Stimulated activated CD4-positive, alpha-beta T cell treated with anti-CD3 and anti-CD28 coated beads, Interleukin-4, amount 100 ng/mL, for 48 hours (primary cell): ENCODE results near the gene VPS13D.

ENCODE experiments used
- DNase-seq, 2 donors: peaks; one replicate each; pipeline ENCODE4 v3.0.0-alpha.2; 2020; ENCODE audit warnings: low read depth in 2 of 2

Gene VPS13D

DNA sequence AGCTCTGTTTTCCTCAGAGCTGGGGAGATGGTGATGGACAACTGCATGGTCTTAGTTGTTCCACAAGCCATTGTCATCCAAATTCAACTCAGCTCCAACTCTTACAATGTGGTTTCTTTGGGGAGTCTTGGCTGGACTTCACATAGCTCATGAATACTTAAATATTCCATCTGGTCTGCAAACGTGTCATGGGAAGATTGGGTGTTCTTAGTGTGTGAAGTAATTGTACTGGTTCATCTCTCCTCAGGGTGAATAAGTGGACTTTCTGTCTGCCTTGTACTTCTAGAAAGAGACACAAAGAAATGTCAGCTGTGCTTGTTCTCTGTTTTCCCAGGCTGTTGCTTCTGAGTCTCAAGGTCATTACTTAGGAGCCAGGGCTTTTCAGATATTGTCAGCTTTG, 106.6 kb downstream of the VPS13D start:
- no peak for DNase-seq

DNA sequence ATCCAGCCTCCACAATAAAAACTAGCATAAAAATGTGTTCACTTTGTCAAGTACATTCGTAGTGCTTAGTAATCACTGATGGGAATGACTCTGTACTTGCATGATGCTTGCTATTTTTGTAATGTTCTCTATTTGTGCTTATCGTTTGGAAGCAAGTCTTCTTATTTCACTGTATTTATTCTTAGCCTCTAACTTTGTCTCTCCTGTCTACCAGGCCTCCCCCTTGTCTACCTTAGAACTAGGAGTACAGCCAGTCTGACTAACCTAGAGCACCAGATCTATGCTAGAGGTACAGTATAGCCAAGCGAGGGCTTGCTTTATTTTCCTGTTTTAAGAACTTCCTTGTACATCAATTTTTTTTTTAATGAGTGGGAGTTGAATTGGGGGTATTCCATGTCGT, 108.2 kb downstream of the VPS13D start:
- DNase-seq = no peak

DNA sequence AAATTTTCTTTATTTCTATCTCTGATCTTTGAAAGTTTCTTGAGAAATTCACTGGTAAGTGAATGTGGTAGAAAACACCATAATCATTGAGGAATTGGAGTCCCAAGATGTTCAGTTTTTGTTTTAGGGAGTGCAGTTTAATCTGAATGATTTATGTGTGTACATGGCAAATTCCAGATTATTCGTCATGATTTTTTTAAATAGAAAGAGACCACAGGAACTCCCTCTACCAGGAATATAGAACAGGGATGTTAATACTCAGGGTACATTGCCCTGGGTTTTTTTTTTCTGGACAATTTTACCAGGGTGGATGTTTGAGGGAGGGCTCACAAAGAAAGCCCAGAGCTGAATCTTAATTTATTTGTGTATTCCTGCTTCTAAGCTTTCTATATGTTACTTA, 109.0 kb downstream of the VPS13D start:
- no peak for DNase-seq

DNA sequence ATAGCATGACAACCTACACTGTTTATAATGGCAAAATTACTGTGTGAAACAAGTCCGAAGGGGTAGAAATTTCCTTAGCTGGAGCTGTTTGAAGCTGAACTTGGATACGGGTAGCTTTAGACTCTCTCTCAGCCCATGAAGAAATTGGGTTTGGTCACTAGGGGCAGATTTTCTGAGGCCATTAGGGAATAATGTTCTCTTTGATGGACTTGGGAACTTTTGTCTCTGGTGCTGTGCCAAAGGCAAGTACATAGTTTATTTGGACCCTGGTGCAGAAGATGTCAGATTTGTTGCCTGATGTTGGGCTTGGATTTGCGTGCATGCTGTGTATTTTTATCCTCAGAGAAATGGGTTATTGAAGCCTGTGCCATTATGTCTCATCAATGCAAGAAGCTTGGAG, 109.6 kb downstream of the VPS13D start:
- no peak for DNase-seq

DNA sequence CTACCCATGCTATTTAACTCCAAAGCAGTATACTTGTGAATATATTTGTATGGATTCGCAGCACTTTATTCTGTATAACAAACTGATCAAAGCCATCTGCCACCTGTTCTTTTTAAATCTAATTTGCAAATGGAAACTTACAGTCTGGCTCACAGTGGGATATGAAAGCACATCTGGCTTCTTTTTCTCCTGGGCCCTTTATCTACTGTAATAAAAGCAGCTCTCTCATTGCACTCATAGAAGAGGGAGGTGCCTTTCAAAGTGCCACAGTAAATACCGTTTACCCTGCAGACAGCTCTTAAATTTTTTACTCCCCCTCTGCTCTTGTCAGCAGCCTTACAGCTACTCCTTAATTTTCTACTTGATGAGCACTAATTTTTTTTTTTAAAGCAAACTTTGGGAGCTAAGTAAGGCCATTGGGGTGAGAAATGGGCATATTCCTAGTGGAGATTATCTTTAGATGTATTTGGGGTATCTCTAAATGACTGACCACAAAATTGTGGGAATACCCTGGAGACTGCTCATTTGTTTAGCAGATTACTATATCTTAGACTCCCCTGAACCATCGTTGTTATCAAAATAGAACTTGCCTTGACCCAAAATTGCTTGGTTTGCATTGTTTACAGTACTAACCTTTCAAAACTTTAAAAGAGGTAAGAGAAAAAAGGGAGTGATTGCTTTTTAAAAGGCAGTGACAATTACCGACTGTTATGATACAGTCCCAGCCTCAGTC, 110.1 kb downstream of the VPS13D start:
- no peak for DNase-seq

DNA sequence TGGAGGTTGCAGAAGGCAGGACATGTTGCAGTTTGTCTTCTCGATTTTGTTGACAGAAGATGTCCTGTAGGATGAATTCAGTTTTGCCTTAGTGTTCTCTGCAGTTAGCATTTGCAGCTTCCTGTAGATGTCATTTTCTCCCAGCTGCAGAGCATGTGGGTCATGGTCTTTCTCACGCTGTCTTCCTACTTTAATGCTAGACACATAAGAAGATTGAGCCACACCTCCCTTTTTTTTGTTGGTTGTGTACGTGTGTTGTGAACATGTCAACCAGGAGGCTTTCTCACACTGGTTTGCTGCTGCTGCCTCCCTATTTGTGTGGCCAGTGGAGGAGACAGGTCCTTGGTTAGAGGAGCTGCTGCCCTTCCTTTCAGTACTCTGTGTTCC, 110.7 kb downstream of the VPS13D start:
- DNase-seq = no peak

DNA sequence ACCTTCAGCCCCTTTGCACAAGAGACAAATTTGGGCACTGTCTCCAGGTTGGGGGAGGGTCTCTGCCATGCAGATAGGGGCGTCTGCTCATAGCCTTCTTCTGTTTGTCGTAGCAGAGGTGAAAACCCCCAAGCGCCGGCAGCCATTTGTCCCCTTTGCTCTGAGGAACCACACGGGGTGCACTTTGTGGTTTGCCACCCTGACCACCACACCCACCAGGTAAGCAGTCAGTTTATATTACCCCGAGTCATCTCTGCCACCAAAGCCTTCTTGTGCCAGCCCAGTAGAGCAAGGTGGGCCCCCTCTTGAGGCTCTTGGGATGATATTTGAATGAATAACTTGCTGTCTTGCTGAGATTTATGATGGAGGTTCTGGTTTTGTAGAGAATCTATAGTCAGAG, 111.8 kb downstream of the VPS13D start:
- DNase-seq = no peak

DNA sequence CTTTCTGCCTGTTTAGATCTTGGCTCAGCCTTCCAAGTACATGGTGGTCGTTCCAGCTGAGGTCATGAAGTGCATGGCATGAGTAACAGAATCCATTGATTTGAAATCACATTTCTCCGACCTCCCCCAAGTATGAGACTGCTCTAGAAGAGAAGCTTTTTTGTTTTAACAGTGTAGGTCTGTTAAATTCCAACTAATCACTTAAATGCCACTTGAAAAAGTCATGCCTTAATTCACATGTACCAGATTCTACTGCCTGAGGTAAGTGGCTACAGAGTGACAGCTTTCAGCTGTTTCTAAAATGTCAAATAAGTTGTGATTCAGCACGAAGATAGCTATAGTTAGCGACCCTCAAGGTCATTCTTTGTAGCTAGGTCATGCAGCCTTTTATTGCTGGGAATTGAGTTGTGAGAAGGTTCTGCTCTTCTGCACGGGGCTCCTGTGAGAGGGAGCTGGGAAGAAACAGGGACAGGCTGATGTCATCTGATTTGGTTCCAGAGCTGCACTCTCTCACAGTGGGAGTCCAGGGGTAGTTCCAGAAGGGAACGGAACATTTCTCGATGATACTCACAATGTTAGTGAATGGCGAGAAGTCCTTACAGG, 112.7 kb downstream of the VPS13D start:
- no peak for DNase-seq

DNA sequence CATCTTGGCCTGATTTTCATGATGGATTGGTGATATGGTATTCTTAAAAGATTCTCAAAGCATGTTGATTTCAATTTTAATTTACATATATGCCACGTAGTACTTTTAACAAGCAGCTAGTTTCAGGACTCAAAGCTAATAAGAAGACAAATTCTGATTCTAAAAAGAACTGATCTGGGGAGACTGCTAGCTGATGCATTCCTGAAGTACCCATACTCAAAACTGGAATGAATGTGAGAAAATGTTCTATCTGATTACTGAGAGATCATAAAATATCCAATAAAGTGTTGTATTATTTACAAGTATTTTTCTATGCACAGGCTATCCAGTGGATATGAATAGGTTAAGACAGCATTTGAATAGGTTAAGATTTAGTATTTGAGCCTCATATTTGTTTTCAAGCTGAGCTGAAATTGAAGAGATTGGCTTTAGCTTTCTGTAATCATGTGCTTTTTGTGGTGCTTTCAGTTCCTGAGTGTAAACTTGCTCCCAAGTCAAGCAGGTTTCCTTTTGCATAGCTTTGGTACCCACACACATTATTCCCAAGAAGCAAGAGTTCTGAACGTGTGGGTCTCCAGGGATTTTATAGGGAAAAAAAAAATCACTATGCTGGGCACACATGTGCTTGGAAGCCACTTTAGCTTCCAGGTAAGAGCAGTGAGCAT, 114.1 kb downstream of the VPS13D start:
- no peak for DNase-seq

DNA sequence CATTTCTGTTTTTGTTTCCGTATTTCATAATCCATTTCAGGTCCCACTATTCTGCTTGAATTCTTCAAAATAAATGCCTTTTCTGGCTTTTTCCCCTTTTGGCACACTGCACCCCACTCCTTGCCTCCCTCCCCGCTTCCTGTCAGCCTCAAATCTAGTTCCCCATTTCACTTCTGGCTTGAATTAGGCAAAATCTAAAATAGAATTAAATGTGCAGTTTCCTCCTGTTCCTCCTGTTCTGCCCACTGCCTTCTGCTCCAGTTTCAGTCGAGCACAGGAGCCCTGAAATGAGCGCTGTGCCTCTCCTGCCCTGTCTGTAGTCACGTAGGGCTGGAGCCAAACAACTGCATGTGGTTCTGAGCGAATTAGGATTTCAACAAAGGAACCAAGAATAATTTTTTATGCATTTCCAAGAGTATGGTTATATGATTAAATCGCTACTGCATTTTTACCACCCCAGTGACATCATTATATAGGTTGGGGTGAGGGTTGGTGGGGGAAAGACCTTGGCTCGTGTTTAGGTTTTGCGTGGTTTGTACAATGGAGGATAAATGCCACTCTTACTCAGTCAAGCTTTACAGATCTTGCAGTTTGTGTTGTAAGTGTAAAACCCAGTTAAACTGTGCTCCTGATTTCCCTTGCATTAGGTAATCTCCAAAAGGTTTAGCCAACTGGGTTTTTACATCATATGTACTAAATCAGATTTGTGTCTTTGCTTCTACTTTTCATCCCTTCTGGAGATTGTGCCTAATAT, 114.9 kb downstream of the VPS13D start:
- no peak for DNase-seq

DNA sequence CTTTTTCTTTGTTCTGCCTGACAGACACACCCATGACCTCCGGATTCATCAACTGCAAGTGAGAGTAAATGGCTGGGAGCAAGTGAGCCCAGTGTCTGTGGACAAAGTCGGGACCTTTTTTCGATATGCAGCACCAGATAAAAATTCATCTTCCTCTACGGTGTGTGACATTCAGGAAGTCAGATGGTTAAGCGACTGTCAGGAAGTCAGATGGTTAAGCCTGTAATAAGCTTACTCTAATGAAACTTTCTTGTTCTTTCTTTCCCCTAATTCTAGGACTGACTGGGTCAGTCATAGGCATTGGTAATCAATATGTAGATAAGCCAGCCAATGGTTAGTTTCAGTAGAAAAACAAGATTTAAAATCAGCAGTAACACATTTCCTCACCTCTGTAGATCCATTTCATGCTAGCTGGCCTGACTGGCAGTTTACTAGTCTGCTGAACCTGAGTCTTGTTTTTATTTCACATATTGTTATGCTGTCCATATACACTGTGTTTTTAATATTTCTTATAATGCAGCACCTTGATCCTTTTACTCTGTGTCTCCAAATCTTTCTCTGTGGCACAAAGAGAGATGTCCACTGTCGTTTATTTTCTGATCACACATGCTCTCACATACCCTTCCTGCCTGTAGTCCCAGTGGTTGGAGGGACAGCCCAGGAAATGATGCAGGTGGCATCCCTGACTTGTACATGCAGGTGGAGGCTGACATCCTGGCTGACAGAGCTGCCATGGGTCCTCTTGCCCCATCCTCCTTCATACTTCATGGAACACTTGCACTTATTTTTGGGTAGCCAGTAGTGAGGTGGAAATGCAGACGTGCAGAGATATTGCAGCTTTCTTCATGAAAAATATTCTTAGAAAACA, 115.8 kb downstream of the VPS13D start:
- DNase-seq = no peak

DNA sequence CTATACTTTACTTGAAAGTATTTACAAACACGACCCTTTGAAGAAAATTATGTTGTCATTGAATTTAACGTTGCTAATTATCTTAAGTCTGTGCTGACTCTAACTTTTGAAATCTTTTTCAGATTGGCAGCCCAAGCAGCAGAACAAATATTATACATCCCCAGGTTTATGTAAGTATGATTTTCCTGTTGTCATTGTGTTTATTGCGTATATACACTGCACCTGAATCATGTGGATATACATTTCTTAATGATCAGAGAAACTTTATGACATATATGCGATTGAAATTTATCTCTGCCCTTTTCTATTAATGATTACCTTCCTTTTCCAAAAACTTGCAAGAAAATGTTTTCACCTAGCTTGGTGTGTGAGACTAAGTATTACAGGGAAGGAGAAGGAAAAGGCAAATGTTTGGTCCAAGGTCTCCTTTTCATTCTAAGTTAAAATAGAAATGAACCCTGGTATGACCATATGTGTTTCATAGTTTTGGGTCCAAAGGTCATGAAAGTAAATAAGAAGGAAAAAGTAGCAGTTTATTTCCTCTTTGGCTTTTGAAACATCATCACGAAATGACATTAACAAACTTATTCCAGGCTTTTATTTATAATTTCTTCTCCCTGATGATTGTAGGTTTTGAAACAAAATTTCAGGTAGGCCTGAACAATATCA, 116.8 kb downstream of the VPS13D start:
- no peak for DNase-seq

DNA sequence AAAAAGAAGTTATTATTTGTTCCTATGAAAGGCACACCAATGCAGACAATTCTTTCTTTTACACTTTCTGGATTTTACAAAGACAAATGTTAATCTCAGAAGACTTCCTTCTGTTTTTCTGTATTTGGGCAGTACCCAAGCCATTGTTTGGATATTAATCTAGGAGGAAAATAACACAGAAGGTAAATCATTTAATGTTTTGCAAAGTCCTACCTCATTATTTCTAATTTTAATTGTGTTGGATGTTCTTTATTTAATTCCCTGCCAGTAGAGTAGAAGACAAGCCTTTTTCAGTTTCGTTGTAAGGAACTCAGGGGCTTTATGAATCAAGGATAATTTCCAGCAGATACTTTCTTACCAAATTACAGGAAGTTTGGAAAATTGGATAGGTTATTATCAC, 118.3 kb downstream of the VPS13D start:
- DNase-seq = no peak

DNA sequence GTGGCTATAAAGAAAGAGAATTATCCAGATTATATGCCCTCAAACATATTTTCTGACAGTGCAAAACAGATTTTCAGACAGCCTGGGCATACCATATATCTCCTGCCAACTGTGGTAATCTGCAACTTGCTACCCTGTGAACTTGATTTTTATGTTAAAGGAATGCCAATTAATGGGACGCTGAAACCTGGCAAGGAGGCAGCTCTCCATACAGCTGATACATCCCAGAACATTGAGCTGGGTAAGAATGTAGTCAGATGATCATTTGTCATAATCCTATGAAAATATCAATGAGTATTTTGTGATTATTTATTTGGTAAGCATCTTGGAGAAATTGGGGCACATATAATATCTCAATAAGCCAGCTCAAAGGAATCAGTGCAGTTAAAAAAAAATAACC, 124.2 kb downstream of the VPS13D start:
- DNase-seq = no peak

DNA sequence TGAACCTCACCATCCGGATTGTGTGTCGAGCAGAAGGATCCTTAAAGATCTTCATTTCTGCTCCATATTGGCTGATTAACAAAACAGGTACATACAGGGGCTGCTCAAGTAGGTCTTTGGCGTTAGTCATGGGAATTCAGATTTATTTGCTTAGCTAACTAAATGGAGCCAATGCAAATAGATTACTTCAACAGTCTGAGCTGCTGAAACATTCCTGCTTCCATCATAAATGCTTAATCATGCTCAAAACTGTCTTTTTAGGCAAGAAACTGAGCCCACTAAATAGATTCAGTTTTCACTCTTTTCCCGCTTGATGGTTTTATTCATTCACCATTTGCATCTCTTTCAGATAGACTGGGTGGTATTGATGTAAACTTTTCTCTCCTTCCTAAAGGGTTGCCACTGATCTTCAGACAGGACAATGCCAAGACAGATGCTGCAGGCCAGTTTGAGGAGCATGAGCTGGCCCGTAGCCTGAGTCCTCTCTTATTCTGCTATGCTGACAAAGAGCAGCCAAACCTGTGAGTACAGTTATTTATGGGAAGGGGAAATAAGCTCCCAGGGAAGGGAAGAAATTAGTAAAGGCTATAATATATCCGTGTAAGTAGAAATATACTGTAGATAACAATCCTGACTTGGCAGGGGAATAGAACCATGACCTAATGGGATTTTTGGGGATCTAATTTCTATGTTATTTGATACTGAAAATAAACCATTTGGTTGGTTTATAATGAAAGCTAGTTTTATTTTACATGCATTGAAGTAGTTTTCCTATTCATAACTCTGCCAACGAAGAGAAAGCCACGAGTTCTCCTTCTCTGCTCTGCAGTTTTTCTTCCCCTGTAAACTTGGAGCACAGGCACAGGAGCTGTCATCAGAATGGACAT, 126.4 kb downstream of the VPS13D start:
- no peak for DNase-seq

DNA sequence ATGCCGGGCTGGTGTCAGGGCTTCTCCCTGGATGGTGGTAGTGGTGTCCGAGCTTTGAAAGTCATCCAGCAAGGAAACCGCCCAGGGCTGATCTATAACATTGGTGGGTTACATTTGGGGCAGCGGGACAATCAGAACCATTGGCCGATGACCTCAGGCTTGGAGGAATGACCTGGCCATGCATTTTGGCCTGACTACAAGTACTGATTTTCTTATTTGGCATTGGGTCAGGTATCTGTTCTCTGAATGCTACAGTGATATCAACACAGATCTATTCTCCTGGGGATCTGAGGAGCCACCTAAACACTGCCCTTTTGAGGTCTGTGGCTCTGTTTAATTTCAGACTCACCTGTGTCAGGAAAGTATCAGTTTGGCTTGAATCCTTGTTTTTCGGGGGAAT, 128.7 kb downstream of the VPS13D start:
- DNase-seq = no peak

DNA sequence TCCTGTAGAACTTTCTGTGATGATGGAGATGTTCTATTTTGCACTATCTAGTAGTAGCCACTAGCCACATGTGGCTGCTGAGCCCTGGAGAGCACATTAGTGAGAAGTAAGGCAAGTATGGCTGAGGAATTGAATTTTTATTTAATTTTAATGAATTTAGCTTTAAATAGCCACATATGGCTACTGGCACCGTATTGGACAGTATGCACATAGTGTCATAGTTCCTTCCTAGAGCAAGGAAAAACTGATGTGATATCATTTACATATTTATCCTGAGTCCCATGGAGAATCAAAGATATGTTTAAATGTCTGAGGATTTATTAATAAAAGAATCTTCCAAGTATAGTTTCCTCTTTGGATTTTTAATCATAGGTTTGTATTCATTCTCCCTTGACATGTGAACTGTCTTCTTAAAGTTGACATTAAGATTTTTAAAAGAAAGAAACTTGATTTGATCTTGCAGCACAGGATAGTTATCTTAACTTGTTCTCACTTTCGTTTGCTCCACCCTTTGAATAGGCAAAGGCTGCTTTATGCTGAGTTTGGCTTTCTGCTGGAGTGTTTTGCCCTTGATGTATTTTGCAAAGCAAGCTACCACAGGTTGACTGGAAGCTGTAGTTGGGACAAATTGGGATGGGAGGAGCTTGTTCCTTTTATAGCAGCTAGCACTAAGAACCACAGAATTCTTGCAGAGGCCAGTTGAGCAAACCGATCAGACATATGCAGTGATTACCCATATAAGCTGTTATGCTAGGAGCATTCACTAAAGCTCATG, 129.7 kb downstream of the VPS13D start:
- DNase-seq = no peak

DNA sequence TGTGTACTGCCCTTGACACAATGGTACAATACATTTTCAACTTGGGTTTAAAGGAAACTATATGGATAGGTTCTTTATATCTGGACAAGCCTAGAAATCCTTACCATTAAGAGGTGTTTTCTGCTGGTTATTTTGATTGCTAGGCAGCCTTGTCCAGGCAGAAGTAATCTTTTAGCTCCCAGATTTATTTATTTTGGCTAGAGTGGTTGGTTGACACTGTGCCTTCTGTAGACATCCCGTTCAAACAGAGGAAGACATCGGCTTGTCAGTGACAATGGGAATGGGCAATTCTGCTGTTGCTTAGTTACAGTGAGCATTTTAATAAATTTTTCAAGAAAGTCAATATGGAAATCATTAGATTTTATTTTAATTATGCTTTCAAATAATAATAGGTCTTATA, 138.8 kb downstream of the VPS13D start:
- DNase-seq = no peak

DNA sequence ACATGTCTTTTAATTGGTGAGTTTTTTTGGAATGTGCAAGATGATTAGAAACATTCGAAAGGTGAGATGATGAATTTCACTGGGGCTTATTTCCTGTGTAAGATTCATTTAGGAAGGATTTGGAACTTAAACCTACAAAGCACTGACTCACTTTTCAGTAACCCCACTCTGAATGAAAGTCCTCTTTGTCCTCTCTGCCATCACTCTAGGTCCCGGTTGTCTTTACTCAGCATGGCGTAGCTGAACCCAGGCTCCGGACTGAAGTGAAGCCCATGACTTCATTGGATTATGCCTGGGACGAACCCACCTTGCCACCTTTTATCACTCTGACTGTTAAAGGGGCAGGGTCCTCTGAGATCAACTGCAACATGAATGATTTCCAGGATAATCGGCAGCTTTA, 139.4 kb downstream of the VPS13D start:
- no peak for DNase-seq
